HG03457 (cell line): ENCODE data around the gene TNRC6C.
A peak's percentile ranks its signal among the peaks of the same experiment; 100 is the strongest.

Source experiments
- ATAC-seq: cut with Tn5 transposase; IDR thresholded peaks from one replicate; pipeline ENCODE4 v1.9.1; 2021; ENCODE audit warnings: moderate number of reproducible peaks; ENCODE audit not compliant: unreplicated experiment

TNRC6C gene, protein sequence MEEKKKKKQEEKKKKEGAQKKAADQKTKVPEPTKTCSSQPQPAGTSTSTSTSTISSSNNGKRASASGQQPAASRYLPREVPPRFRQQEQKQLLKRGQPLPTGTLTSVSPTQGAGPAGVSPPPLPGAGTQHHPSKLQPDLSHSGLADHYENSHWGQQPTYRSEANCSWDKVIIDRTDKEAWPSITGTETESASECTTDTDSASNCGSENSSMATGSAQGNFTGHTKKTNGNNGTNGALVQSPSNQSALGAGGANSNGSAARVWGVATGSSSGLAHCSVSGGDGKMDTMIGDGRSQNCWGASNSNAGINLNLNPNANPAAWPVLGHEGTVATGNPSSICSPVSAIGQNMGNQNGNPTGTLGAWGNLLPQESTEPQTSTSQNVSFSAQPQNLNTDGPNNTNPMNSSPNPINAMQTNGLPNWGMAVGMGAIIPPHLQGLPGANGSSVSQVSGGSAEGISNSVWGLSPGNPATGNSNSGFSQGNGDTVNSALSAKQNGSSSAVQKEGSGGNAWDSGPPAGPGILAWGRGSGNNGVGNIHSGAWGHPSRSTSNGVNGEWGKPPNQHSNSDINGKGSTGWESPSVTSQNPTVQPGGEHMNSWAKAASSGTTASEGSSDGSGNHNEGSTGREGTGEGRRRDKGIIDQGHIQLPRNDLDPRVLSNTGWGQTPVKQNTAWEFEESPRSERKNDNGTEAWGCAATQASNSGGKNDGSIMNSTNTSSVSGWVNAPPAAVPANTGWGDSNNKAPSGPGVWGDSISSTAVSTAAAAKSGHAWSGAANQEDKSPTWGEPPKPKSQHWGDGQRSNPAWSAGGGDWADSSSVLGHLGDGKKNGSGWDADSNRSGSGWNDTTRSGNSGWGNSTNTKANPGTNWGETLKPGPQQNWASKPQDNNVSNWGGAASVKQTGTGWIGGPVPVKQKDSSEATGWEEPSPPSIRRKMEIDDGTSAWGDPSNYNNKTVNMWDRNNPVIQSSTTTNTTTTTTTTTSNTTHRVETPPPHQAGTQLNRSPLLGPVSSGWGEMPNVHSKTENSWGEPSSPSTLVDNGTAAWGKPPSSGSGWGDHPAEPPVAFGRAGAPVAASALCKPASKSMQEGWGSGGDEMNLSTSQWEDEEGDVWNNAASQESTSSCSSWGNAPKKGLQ (N-terminal part only)

DNA sequence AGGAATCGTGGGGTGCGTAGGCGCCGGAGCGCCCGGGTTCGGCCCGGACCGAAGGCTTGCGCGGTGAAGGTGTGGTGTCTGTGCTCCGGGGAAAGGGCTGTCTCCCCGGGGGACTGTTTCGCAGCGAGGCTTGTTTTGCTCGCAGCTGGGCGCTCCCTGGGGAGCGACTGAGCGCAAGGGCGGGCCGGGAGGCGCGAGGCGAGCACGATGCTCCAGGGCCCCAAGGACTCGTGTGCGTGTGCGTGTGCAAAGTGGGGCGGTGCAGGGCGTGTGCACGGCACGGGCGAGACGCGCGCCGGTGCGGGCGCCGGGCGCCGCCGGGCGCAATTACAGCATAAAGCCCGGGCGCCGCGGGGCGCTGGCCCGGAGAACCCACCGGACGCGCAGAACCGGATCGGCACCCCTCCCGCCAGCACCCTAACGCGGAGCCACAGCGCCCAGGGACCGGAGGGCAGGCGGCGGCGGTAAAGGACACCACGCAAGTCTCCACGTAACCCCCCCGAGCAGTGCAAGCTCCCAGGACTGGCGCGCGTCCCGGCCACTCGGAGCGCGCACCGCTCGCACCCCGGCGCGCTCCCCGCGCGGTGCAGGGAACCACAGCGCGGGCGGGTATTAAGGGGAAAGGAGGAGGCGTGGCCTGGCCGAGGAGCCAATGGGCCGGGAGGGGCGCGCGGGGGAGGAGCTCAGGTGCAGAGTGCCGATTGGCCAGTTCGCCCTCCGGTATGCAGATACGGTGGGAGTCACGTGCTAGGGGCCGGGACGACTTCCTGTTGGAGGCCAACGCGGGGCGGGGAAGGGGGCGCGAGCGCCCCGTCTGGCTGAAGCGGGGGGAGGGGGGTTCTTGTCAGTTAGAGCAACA lies at the start of gene TNRC6C:
TNRC6C (plus strand) TSS at position 847 of the 859 bp plus-strand sequence. CDS start 45,504 bp downstream, outside the sequence.
- ATAC-seq, result peak; percentile 68

DNA sequence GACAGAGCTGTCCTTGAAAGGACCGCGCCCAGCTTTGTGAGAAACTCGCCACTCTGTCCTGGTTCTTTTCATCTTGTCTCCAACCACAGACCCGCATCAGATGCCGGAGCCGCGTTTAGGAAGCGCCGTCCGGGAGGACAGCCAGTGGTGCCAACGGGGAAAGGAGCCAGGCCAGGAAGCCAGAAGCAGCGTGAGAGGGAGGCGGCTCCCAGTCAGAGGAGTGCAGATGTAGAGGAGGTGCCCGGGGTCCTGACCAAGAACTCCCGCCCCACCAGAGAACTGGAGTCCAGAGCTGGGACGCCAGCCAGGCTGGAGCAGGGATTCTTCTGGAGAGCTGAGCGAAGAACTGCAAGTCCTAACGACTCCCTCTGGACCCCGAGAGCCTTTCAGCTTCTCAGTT lies 49.3 kb upstream of the TNRC6C start:
- ATAC-seq, result no peak

DNA sequence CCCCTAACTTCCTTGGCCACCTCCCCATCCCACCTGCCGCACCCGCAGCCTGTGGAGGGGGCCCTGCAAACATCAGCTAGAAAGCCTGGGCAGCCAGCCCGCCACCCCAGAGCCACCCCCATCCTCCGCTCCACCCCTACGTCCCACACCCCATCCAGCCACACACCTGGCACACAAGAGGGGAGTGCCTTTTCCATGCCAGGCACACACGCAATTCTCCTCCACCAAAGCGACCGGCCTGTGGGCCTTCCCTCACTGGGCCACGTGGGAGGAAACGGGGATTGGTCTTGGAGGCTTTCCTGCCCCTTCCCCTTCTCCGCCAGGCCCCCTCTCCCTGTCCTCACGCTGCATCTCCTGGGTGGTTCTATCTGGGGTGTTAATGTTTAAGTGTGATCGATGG lies 48.7 kb upstream of the TNRC6C start:
- no peak for ATAC-seq

DNA sequence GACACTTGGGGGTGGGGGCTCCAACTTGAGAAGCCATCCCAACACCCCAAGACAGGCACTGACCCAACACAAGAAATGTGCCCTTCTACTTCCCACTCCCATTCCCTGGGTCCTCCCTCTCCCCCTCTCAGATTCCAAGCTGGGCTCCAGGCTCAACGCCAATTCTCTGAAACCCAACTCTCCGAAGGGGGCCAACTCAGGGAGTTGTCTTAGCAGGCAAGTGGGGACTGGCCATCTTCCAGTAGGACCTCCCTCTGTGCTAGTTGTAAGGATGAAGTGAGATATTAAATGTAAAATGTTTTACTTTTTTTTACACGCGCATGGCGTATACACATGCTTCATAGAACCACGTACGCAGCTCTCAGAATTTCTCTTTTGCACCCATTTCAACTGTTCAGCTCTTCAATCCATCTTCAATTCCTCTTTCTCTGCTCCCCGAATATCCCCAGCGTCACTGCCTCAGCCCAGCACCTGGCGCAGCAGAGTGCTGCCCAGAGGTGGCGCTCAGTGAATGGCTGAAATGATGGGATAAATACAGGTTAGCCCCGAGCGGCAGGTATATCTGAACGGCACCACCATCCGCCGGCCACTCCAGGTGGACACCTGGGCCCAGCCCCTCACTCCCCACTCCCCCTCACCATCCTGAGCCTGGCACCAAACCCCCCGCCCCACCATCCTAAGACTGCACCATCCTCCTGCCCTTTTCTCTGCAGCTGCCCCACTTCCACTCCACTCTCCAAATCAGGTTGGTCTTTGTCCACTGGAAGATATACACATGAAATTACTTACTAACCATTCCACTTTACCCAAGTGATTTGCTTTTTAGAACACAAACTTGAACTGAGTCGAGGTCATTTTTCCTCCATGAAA lies 43.9 kb upstream of the TNRC6C start:
- no peak for ATAC-seq

DNA sequence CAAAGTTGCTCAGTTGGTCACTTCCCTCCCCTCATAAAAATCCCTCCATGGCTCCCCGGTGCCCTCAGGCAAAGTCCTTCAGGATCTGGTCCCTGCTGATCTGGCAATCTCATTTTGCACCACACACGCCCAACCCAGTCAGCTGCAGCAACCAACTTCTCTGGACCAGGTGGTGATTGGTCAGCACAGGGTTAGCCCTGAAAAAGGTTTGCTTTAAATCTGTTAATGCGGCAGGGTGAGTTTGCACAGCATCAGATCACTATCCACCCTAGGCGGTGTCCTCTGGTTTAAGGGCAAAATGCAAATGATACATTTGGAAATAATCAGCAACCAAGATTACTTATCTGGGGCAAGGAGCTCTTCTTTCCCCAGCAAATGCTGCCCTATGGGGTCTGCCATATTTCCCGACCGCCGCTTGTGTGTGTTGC lies 42.9 kb upstream of the TNRC6C start:
- no peak for ATAC-seq

DNA sequence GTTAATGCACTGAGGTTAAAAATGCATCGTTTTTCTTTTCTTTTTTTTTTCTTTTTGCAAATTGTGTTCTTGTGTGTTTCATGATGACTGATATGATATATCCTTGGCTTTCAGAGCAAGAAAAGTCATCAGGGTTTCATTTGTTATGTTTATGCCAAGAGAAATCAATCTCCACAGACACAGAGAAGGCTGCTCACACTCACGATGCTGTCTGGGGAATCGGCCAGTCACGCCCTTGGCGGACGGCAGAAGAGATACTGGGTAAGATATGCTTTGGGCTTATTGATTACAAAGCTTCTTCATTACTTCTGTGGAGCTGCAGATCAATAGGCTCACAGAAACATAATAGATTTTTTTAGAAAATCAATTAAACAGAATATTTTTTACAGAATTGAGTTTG lies 42.2 kb upstream of the TNRC6C start:
- no peak for ATAC-seq

DNA sequence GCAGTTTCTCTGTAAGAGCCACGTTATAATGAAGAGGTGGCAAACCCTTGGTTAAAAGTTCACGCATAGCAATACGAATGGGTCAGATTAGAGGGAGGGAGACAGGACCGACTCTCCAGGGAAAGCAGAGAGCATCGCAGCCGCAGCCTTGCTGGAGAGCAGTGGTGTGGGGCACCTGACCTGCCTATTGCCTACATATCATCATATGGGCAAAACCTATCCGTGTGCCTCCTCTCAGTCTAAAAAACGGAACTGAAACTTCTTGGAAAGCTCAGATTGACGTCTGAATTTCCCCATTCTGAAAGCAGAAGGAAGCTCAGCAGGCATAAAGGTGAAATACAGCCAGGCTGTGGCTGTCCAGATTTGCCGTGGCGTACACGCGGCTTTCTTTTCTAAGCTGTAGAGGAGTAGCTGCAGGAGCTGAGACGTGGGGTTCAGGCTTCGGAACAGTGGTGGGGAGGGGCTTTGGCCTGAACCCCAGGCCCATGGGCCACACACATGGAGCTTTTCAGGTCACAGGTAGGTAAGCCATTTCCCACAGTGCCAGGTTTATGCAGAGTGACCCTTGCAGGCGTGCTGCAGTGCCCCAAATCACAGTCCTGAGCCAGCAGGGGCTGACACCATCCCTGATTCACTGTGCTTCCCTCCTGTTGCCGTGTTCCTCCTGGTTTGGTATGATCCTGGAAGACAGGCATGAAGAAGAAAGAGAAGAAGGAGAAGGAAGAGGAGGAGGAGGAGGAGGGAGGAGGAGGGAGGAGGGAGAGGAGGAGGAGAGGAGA lies 41.6 kb upstream of the TNRC6C start:
- ATAC-seq, result no peak

DNA sequence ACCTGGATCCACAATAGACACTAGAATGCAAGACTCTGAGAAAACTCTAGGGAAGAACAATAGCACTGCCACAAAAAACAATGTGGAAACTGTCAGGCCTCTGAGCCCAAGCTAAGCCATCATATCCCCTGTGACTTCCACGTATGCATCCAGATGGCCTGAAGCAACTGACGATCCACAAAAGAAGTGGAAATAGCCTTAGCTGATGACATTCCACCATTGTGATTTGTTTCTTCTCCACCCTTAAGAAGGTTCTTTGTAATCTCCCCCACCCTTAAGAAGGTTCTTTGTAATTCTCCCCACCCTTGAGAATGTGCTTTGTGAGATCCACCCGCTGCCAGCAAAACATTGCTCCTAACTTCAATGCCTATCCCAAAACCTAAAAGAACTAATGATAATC lies 39.2 kb upstream of the TNRC6C start:
- ATAC-seq, result no peak

DNA sequence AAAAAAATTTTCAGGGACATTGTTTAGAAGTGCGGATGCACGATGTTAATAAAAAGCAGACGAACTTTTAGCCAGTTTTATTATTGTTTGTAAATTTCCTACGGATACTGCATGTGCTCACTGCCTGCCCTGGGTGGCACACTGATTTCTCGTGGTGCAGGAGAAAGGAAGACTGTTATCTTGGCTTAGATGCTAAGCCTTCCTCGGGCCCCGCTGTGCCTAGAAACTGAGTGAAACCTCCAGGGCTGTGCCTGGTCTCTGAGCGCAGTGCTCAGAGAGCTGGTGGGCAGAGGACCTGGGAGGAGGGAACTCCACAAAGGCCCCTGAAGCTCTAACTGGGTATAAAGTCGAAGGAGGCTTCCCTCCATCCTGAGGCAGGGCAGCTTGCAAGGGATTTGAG lies 35.4 kb upstream of the TNRC6C start:
- no peak for ATAC-seq

DNA sequence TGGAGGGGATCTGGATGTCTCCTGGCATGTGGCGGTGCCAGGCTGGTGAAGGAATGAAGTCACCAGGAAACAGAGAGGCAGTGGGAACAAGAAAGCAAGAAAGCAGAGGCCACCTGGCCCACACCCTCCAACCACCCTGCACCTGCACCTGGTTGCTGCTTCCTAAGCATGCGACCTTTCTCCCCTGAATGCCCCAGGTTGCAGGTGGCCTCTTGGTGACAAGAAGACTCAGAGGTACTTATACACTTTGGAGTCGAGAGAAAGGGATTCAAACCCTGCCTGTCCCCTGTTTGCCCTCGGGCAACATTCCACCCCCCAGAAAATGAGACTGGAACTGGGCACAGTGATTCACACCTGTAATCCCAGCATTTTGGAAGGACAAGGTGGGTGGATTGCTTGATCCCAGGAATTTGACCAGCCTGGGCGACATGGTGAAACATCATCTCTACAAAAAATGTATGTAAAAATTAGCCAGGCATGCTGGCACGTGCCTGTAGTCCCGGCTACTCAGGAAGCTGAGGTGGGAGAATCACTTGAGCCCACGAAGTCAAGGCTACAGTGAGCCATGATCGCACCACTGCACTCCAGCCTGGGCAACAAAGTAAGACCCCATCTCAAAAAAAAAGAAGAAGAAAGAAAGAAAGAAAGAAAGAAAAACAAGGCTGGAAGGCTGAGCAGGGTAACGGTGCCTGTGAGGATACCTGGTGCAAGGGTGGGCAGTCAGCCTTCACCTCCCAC lies 34.6 kb upstream of the TNRC6C start:
- ATAC-seq, result no peak

DNA sequence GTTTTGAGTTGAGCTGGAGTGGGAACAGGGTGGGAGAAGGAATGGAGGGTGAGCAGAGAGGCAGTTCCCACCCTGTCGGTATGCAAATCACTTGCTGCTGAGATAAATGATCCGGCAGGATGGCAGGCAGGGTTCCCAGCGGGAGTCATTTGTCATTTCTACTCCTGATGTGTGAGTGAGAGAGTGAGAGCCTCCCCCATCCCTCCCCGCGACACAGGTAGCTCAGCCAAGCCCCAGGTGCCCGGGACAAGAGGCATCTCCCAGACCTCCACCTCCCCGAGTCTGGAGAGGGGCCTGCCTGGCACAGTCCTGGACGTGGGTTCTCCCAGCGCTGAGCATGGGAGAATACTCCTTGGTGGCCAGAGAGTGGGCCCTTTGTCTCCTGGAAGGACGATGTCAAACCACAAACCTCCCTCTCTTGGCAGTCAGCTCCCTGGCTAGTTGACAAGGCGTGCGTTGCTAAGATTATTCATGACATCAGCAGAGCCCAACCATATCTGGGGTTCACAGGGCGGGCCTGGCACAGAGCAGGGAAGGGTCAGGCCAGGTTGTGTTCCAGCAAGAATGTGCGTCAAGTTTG lies 33.7 kb upstream of the TNRC6C start:
- ATAC-seq, result no peak

DNA sequence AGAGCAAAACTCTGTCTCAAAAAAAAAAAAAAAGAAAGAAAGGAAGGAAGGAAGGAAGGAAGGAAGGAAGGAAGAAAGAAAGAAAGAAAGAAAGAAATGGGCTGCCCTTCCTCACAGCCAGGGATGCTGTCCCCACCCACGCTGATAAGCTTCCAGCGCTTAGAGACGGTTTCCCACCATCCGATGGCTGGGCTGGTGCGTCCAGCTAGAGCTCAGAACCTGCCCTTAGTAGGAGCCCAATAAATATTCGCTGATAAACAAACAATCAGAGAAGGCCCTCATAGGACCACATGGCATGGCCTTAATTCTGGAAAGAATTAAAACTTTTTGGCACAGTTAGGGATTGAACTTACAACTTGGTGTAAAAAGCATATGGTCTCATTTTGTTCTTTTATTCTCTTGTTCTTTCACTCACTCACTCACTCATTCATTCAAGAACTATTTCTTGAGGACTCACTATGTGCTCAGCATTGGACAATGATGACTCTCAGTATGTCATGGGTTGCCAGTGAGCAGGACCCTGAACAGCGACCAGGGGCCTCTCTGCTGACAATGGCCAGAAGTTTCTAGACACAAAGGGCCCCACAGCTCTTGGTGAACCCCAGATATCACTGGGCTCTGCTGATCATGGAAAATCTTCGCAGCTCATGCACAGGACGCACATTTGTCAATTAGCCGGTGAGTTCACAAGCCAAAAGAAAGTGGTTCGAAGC lies 32.5 kb upstream of the TNRC6C start:
- ATAC-seq, result no peak

DNA sequence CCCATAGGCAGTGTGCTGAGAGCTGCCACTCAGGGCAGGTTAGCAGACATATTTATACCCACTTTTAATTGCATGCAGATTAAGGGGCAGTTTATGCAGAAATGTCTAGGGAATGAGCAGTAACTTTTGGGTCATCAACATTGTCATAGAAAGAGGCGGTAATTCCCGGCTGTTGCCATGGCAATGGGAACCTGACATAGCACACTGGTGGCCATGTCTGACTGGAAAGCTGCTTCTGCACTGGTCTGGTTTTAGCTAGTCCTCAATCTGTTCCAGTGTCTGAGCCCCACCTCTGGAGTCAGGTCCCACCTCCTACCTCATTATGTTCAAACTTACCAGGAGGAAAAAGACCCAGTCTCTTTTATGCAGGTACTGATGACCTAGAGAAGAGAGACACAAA lies 31.5 kb upstream of the TNRC6C start:
- no peak for ATAC-seq

DNA sequence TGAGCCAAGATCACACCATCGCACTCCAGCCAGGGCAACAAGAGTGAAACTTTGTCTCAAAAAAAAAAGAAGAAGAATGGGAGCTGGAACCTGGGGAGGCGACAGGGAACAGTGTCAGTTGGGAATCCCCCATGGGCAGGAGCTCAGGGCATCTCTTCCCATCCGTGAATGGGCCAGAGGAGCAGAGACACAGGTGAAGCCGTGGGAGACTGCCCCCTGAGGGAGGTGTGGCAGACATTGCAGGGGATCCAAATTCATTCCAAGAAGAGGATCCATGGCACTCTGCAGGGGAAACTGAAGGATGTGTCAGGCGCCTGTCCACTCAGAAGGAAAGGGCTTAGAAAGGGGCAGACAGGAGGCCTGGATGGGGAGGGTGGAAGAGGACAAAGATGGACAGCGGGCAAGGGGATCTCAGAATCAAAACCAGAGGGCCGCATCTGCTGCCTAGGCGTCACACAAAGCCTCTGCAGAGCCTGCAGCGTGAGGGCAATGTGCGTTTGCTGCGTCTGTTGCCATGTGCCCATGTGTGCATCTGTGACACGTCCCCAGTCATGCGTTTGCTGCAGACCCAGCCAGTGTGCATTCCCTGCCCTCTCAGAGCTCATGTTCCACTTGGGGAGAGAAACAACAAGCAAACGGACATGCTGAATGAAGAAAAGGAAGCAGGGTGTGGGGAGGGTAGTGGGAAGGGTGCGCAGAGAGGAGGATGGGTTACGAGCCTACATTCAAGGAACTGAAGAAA lies 30.6 kb upstream of the TNRC6C start:
- ATAC-seq, result no peak

DNA sequence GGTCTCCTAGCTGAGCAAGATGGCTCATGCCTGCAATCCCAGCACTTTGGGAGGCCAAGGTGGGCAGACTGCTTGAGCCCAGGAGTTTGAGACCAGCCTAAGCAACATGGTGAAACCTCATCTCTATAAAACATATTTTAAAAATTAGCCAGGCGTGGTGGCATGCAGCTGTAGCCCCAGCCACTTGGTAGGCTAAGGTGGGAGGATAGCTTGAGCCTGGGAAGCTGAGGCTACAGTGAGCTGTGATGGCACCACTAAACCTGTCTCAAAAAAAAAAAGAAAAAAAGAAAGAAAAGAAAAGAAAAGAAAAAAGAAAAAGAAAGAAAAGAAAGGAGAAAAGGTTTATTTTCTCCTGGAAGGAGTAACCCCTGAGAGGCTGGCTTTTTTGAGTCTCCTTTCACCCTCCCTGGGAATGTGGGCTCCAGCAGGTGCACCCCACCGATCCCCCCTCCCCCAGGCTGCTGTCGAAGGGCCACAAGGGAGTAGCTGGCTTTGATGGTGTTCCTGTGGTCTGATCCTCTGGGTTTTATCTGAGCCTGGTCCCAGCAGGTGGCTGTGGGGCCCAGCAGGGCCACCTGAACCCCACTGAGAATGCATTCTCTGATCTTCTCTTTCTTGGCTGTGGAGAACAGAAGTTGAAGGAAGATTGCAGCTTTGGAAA lies 29.9 kb upstream of the TNRC6C start:
- ATAC-seq, result no peak

DNA sequence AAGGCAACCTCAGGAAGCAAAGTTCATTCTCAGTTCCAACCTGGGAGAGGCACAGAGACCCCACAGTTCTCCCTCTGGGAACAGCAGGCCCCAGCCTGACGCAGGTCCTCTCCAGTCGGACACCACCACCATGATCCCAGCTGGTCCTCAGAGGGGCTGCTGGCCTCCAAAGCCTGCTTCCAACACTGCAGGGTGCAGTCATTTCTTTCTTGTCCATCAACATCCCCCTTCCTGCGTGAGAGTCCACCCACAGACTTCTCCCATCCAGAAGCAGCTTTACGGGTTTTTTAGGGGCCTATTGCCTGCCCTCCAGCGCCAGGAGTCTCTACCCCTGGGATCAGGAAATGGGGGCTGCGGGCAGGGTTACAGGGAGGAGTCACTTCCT lies 29.3 kb upstream of the TNRC6C start:
- no peak for ATAC-seq
